SK-MEL-5 (cell line): ENCODE results near the gene ZBTB45. TPM values are rescaled to one million over a fixed set of nuclear protein-coding genes. Genes with fewer than 3 reads are reported as not detected.
"Not testable (repeated sequence)": the region's sequence is repeated elsewhere in the genome, so short reads cannot be mapped to it uniquely, and the experiment has no call there.

Experiments used
- DNase-seq: peaks from one replicate; pipeline ENCODE4 v3.0.0-alpha.2; 2016; ENCODE audit warnings: low read depth, low spot score
- in situ Hi-C: cut with HindIII; loops from 2 replicates; pipeline ENCODE4 v1.10.0; 2016; ENCODE audit warnings: low sequenced_read_pairs, high pct_unique_total_duplicates, low pct_unique_long_range_greater_than_20kb
- total RNA-seq: library from RNA; depleted of rRNA; stranded (reverse); fragments of >200 nt; shearing (Covaris generic); gene quantifications from 2 replicates; pipeline ENCODE4 v1.2.3, GENCODE V29; 2014

The ZBTB45 gene
- total RNA-seq, 1 experiment from 2014 or later = 1.9 TPM

DNA sequence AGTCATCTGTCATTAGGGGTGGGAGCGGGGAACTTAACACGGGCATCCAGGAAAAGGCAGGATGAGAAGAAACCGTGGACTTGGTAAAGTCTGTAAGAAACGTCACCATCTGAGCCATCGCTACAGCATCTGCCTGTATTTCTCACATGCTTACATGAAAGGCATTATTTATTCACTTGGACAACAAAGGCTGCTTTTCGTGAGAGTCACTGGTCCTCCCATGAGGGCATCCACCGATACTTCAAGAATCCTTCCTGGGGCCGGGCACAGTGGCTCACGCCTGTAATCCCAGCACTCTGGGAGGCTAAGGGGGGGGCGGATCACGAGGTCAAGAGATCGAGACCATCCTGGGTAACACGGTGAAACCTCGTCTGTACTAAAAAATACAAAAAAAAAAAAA, 27.3 kb downstream of the ZBTB45 start:
- peak; percentile 79 for DNase-seq
- in situ Hi-C loops = no loop called here

DNA sequence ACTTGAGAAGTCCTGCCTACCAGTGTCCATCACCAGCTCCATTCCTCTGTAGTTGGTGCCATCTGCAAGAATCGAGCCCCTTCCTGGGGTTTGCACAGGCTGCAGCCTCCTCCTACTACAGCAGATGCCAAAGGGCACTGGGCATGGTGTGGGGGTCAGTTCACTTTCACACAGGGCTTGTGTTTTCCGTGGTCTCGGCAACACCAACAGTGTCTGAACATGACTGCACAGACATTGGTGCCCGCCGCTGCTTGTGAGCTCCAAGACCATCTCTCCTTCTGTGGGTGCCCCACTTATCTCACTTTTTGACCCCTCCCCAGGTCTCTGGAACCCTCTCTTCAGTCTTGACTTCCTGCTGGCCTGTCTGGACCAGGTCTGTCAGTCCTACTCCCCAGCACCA, 28.2 kb downstream of the ZBTB45 start:
- in situ Hi-C loops = no loop called here
- no peak for DNase-seq

DNA sequence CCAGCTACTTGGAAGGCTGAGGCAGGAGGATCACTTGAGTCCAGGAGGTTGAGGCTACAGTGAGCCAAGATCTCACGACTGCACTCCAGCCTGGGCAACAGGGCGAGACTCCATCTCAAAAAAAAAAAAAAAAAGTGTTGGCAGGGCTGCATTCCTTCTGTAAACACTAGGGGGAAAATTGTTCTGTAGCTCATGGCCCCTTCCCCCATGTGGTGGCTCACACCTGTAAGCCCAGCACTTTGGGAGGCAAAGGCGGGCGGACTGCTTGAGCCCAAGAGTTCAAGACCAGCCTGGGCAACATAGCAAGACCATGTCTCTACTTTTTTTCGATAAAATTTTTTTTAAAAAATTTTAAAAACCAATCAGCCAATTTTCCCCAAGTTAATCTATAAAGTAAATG, 35.3 kb downstream of the ZBTB45 start:
- DNase-seq, in situ Hi-C loops: not testable (repeated sequence)

DNA sequence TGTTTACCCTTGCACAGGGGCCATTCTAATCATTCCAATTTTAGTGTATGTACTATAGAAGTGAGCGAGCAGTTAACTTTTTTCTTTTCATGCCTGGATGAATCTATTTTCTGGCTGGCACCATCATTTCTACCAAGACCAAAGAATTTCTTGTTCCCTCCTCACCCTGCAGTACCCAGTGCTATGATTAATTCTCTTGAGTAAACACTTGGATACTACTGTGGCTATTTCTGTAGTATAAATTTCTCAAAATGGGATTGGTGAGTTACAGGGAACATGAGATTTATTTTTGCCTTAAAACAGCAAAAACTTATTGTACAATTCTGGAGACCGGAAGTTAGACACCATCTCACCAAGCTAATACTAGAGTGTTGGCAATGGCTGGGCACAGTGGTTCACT, 35.8 kb downstream of the ZBTB45 start:
- DNase-seq = no peak
- in situ Hi-C loops = no loop called here

DNA sequence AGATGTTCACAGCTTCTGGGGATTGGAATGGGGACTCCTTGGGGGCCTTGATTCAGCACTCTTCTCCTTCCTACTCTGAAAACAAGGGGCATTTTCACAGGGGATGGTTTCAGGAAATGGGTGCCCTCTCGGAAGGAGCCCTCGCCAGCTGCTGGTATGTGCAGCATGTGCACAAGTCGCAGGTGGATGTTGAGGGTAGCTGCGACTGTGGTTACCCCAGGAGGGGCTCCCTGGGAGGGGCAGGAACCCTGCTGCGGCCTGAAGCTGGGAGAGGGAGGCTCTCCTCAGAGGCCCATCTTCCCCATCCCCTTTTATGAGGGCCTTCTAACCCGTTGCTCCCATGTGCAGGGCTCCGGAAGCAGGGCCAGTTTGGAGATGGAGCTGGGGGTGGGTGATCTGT, 37.2 kb downstream of the ZBTB45 start:
- no peak for DNase-seq
- in situ Hi-C loops = no loop called here

DNA sequence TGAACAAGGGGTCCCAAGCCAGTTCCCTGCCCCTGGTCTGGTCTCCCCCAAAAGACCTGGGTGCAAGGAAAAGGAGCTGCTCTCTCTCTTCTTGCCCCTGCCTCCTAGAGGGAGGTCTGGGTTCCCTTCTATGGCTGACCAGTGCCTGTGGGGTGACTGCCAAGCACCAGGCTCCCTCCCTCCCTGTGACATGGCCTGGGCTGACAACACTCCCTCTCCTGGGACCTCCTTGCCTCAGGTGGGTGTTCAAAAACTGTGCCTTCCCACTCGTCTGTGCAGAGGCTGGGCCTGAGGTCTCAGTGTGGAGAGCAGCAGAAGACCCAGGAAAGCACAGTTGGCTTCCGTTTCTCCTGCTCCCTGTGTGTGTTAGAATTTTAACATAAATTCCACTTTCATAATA, 38.8 kb downstream of the ZBTB45 start:
- in situ Hi-C loops = no loop called here
- DNase-seq = no peak

DNA sequence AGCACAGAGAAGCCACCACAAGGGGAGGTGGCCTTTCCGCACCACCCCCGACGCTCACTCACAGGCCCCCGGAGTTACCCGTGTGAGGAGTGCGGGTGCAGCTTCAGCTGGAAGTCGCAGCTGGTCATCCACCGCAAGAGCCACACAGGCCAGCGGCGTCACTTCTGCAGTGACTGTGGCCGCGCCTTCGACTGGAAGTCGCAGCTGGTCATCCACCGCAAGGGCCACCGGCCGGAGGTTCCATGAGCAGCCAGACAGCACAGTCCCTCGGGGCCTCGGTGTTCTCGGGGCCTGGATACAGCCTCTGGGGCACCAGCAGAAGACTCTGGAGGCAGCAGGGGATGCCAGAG, 39.2 kb downstream of the ZBTB45 start:
- no peak for DNase-seq
- in situ Hi-C loops = no loop called here

DNA sequence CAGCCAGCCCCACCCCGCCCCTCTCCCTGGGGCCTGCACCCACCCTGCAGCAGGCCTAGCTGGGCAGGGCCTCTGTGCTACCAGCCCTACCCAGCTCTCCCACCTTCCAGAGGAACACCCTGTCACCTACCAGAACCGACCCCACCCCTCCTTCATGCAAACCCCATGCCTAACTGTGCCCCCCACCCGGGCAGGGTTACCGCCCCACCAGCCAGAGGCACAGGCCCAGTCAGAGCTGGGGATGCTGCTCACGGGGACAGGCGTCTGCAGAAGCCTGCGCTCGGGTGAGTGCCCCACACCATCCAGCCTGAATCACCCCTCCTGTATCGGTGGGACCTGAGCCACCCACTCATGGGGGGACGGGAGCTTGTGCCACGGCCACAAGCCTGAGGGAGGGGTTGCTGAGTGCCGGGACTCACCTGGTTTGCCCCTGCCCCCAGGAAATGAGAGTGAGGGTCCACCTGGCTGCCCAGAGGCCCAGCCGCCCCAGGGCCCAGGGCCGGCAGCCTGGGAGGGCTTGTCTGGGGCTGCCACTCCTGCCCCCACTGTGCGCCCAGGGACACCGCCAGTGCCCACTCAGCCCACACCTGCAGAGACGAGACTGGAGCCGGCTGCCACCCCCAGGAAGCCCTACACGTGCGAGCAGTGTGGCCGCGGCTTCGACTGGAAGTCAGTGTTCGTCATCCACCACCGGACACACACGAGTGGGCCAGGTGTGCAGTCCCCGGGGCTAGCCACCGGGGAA, 39.7 kb downstream of the ZBTB45 start:
- no peak for DNase-seq
- in situ Hi-C loops = no loop called here

DNA sequence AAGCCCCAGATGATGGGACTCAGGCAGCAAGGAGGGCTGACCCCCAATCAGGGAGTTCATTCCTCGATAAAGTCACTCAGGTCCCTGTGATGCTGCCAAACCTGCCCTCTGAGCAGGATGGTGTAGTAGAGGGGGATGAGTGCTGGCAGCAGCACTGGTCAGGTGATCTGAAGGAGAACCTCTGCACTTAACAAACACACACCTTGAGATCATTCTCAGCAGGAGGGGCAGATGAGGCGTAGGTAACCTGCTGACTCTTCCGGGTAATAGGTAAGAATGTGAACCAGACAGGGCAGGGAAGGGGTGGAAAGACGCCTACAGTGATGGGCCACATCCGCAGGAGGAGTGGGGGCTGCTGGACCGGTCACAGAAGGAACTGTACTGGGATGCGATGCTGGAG, 40.3 kb downstream of the ZBTB45 start:
- in situ Hi-C loops = no loop called here
- DNase-seq = no peak

DNA sequence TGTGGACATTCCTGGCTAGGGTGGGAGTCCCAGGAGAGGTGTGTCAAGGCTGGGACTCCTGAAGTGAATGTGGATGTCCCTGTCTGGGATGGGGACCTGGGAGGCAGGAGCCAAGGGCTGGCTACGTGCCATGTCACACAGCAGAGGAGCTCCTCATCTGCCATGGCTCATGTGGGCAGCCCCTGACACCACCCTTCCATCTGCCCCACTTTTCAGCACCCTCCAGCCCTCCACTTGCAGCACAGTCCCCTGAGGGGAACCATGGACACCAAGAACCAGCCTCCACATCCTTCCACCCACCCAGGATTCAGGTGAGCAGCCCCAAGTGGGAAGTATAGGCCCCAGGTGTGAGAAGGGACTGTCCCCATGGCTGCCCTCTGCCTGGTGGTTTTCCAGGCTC, 41.7 kb downstream of the ZBTB45 start:
- in situ Hi-C loops = no loop called here
- no peak for DNase-seq

DNA sequence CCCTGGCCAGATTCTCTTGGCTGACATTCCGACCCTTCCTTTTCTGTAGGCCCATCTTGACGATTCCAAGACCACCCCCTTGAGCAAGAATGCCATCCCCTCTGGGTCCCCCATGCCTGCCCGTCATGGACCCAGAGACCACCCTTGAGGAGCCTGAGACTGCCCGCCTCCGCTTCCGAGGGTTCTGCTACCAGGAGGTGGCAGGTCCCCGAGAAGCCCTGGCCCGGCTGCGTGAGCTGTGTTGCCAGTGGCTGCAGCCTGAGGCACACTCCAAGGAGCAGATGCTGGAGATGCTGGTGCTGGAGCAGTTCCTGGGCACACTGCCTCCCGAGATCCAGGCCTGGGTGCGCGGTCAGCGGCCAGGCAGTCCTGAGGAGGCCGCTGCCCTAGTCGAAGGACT, 42.5 kb downstream of the ZBTB45 start:
- in situ Hi-C loops = no loop called here

DNA sequence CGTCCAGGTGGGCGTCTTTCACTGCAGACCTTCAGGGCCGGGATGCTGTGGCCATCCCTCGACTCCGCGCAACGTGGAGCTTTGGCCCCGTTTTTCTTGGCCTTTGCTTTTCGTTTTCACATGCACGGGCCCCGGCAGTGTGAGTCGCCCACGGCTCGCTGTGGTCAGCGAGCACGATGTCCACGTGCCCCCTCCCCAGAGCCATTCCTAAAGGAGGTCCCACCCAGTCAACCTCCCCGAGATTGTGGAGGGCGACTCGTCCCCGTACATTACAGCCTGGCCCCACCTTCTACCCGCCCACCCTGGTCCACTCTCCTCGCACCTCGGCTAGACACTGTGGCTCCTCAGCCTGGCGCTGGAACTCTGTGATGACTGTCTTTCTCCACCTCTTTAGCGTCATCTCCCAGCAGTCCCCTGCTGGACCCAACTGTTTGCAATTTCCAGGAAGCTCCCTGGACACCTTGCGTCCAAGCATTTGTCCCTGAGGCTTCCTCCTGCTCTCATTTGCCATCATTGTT, 43.1 kb downstream of the ZBTB45 start:
- in situ Hi-C loops = no loop called here
- no peak for DNase-seq

More for the DNA sequence above, 42.5 kb downstream of the ZBTB45 start:
- no peak for DNase-seq

DNA sequence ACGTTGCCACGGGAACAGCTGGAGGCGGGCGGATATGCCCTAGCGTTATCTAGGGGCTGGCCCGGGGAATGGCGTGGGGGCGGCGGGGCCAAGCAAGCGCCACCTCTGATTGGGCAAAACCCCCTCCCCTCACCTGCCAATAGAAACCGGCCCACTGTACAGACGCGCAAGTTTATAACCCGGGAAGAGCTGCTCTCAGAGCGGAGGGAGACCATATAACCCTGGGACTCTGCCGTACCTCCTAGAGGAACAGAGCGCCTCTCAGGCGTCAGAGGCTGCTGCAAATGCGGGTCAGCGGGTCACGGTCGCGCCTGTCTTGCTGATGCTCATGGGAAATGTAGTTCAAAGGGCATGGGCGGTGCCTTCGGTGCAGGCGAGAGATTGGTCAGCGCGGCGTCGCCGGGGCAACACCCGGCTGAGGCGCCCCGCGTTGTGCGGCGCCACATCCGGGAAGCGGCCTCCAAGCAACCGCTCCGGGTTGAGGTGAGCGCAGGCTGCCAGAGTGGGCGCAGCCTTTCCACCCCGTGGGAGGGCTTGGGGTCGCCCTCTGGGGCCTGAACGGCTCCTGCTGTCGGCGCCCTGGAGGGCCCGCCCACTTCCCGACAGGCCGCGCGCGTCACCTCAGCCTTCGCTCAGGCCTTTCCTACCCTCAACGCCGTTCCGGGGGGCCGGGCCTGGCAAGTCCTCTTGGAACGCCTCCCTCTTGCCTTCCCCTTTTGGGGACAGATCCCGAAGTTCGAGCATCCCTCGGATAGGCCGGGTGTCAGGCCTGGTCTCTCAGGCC, 43.7 kb downstream of the ZBTB45 start, which contains the start of gene ZNF446:
Gene ZNF446, plus strand, starts transcription at position 639 of the 784 bp plus-strand sequence. CDS start 867 bp downstream, outside the sequence.
- DNase-seq = peak; percentile 95
- in situ Hi-C loops = no loop called here

DNA sequence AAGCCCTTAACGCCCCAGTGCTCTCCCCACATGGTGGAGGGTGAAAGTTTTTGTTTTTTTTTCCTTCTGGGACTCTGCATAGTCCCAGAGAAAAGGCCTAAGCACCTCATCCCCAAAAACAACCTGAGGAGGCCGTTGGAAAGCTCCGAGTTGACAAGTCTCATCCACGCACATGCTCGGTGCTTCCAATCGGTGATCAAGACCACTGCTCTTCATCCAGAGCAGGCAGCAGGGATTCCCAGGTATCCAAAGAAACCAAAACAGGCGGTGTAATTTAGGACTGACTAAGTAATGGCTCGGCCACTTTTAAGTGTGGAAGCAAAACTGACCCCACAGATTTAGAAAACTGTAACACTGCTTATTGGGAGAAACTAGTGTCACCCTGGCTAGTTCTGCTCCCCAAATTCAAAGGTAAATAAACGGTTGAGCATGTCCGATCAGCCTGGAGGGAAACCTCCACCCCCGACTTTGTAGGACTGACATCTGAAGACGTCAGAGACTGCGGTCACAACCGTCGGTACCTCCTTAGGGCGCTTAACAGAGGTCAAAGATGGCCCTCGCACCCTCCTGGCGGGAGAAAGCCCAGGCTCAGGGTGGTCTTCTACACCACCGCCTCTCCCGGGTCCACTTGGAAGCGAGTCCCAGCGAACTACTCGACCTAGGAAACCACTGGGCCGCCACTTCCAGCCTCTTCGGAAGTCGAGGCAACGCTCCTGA, 44.5 kb downstream of the ZBTB45 start:
- in situ Hi-C loops = no loop called here
- DNase-seq = no peak

DNA sequence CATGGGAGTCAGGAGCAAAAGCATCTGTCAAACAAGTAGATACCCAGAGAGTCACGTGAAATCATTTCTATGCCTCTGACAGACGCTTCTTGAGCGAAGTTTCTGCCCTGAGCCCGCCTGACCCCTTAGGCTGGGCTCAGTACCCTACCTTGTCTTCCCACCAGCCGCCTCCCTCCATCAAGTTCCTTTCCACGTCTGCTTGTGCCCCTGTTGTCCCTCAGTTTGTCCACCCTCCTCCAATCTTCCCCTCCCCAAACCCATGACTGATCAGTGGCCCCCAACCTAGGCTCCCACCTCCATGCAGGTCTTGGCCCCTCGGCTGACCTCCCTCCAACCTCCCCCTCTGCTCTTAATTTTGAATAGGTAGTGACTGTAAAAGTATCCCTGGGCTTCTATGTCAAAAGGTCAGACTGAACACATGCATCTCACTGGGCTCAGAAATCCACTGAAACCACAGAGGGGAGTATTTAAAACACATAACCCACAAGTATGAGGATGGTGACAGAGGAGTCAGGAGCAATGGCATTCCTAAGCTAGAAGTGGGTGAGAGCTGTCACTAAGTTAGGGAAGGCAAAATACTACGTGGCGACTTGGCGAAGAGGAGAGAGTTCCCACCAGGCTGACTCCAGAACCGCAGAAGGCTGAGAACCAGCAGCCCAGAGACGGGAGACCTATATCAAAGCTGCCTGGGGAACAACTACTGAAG, 45.2 kb downstream of the ZBTB45 start:
- in situ Hi-C loops = no loop called here
- no peak for DNase-seq

DNA sequence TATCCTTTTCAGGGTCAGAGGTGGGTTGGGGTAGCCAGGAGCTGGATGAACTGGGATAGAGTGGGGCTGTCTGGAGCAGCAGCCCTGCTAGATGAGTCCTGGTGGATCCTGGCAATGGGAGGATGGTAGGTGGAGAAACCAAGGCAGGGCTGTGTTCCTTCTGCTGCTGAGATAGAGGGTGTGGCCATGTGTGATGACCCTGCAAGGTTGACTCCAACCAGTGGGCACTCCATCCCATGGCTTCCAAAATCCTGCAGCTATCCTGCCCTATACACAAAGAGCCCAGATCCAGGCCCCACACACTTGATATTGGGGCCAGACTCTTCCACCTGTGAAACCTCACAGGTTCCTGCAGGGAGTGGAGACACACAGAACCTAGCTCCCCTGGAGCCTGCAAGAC, 45.8 kb downstream of the ZBTB45 start:
- DNase-seq = no peak
- in situ Hi-C loops = no loop called here

DNA sequence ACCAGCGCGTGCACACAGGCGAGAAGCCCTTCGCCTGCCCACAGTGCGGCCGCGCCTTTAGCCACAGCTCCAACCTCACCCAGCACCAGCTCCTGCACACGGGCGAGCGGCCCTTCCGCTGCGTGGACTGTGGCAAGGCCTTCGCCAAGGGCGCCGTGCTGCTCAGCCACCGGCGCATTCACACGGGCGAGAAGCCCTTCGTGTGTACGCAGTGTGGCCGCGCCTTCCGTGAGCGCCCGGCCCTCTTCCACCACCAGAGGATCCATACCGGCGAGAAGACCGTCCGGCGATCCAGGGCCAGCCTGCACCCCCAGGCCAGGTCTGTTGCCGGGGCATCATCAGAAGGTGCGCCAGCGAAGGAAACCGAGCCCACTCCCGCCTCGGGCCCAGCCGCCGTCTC, 47.9 kb downstream of the ZBTB45 start:
- DNase-seq = no peak
- in situ Hi-C loops = no loop called here
